SK-N-SH (cell line): ENCODE results near the gene HTR7. TPM values are rescaled to one million over a fixed set of nuclear protein-coding genes. Genes with fewer than 3 reads are reported as not detected.

Experiments used
- CTCF ChIA-PET: fragments of 300-600, 350-600 bp; formaldehyde crosslinking; extraction: SDS; loops from one replicate; lab custom pipeline; 2021; lab: Yijun Ruan, JAX
- POLR2A ChIA-PET: fragments of 350-600 bp; sonication (Branson Sonifier 250); formaldehyde crosslinking; extraction: SDS; loops from one replicate; lab custom pipeline; 2020; ENCODE audit warnings: antibody characterized with exemption, inconsistent platforms; lab: Yijun Ruan, JAX
- DNase-seq: peaks from one replicate; pipeline ENCODE4 v3.0.0; 2012
- H2AFZ ChIP-seq: fragments of 200-600 bp; sonication (generic); 2 replicates; pipeline ENCODE4 v1.8.1; 2016; ENCODE audit warnings: antibody characterized with exemption, mild to moderate bottlenecking, low read depth
- H3F3A ChIP-seq: fragments of 200-600 bp; sonication (generic); replicated peaks from 2 replicates; pipeline ENCODE3; 2016; ENCODE audit warnings: antibody characterized with exemption, mild to moderate bottlenecking; ENCODE audit not compliant: insufficient read depth
- H3K27ac ChIP-seq, 2 experiments: fragments of 200-500 bp in 1 of 2; fragments of 200-600 bp in 1 of 2; sonication (Bioruptor generic) in 1 of 2; sonication (generic), shearing (Covaris generic) in 1 of 2; 2 replicates each; pipeline versions ENCODE4 v1.5.1 to v1.6.1; 2014 to 2016; ENCODE audit warnings: low read depth in 2 of 2, inconsistent platforms in 1 of 2, low read length in 1 of 2, mild to moderate bottlenecking in 1 of 2, mixed read lengths in 1 of 2
- H3K27me3 ChIP-seq: fragments of 200-600 bp; sonication (generic), shearing (Covaris generic); 2 replicates; pipeline ENCODE4 v1.6.1; 2016; ENCODE audit warnings: mixed run types; ENCODE audit not compliant: insufficient read depth
- H3K36me3 ChIP-seq, 2 experiments: fragments of 200-500 bp in 1 of 2; fragments of 200-600 bp in 1 of 2; sonication (Bioruptor generic) in 1 of 2; sonication (generic) in 1 of 2; replicated peaks in 1 of 2; 2 replicates each; pipeline versions ENCODE3 to v1.5.1; 2014 to 2016; ENCODE audit warnings: low read length in 1 of 2, mild to moderate bottlenecking in 1 of 2; ENCODE audit not compliant: insufficient read depth in 2 of 2, control insufficient read depth in 1 of 2
- H3K4me1 ChIP-seq, 2 experiments: fragments of 200-500 bp in 1 of 2; fragments of 200-600 bp in 1 of 2; sonication (Bioruptor generic) in 1 of 2; sonication (generic), shearing (Covaris generic) in 1 of 2; 2 replicates each; pipeline versions ENCODE4 v1.5.1 to v1.6.1; 2014 to 2016; ENCODE audit warnings: low read depth in 1 of 2, low read length in 1 of 2, mixed run types in 1 of 2; ENCODE audit not compliant: insufficient read depth in 2 of 2, control insufficient read depth in 1 of 2
- H3K4me2 ChIP-seq: fragments of 200-600 bp; sonication (generic), shearing (Covaris generic); 2 replicates; pipeline ENCODE4 v1.6.1; 2017; ENCODE audit warnings: mixed run types
- H3K4me3 ChIP-seq, 2 experiments: fragments of 200-500 bp in 1 of 2; fragments of 200-600 bp in 1 of 2; sonication (Bioruptor generic) in 1 of 2; sonication (generic), shearing (Covaris generic) in 1 of 2; 2 replicates each; pipeline versions ENCODE4 v1.5.1 to v1.8.1; 2014 to 2016; ENCODE audit warnings: low read depth in 2 of 2, inconsistent platforms in 1 of 2, low read length in 1 of 2, mild to moderate bottlenecking in 1 of 2, mixed read lengths in 1 of 2, moderate library complexity in 1 of 2
- H3K79me2 ChIP-seq: fragments of 200-600 bp; sonication (generic); 2 replicates; pipeline ENCODE4 v1.8.1; 2017; ENCODE audit warnings: mild to moderate bottlenecking; ENCODE audit not compliant: insufficient read depth
- H3K9ac ChIP-seq: fragments of 200-600 bp; sonication (generic); 2 replicates; pipeline ENCODE4 v1.6.1; 2017; ENCODE audit warnings: mixed run types
- H3K9me2 ChIP-seq: fragments of 200-600 bp; sonication (generic); 2 replicates; pipeline ENCODE4 v1.6.1; 2017; ENCODE audit warnings: mixed run types
- H3K9me3 ChIP-seq: fragments of 200-600 bp; sonication (generic); 2 replicates; pipeline ENCODE4 v1.6.1; 2017; ENCODE audit warnings: mixed run types, mild to moderate bottlenecking, moderate library complexity
- H4K20me1 ChIP-seq: fragments of 200-600 bp; sonication (generic); 2 replicates; pipeline ENCODE4 v1.6.1; 2017; ENCODE audit warnings: mild to moderate bottlenecking, mixed run types; ENCODE audit not compliant: insufficient read depth
- CHD2 ChIP-seq: fragments of 150-350 bp; IDR thresholded peaks from 2 replicates; pipeline ENCODE4 v1.6.1; 2018; ENCODE audit warnings: low read length; ENCODE audit not compliant: partially characterized antibody
- CTCF ChIP-seq: fragments of 200-600 bp; sonication (generic); IDR thresholded peaks from 2 replicates; pipeline ENCODE4 v1.6.1; 2017; ENCODE audit warnings: antibody characterized with exemption, mild to moderate bottlenecking, moderate library complexity
- EZH2phosphoT487 ChIP-seq: fragments of 200-600 bp; sonication (generic); IDR thresholded peaks from 2 replicates; pipeline ENCODE4 v1.6.1; 2017; ENCODE audit warnings: low read depth, mixed run types, mild to moderate bottlenecking, antibody characterized with exemption, moderate library complexity, borderline replicate concordance
- FOXJ3 ChIP-seq: sonication (generic); formaldehyde crosslinking; IDR thresholded peaks from 2 replicates; pipeline ENCODE4 v1.5.1; 2020; ENCODE audit warnings: mild to moderate bottlenecking, missing genetic modification reagents
- FOXM1 ChIP-seq: IDR thresholded peaks from 2 replicates; pipeline ENCODE4 v1.4.0; 2012; ENCODE audit warnings: low read depth, mild to moderate bottlenecking
- GABPA ChIP-seq: IDR thresholded peaks from 2 replicates; pipeline ENCODE4 v1.4.0; 2012; ENCODE audit warnings: low read depth, mild to moderate bottlenecking
- GATA2 ChIP-seq: sonication (generic); formaldehyde crosslinking; IDR thresholded peaks from 2 replicates; pipeline ENCODE4 v1.5.0; 2020; ENCODE audit warnings: mild to moderate bottlenecking, missing genetic modification reagents
- IRF3 ChIP-seq: fragments of 150-350 bp; IDR thresholded peaks from 2 replicates; pipeline ENCODE4 v1.6.1; 2016; ENCODE audit warnings: mild to moderate bottlenecking, low read depth, low read length
- JUND ChIP-seq: IDR thresholded peaks from 2 replicates; pipeline ENCODE4 v1.4.0; 2012
- NFIC ChIP-seq: IDR thresholded peaks from 2 replicates; pipeline ENCODE4 v1.4.0; 2012; ENCODE audit warnings: borderline replicate concordance
- NRF1 ChIP-seq: IDR thresholded peaks from 2 replicates; pipeline ENCODE4 v1.6.1; 2012; ENCODE audit warnings: low read depth, mild to moderate bottlenecking, low read length
- POLR2AphosphoS5 ChIP-seq: IDR thresholded peaks from 2 replicates; pipeline ENCODE4 v1.6.1; 2012; ENCODE audit warnings: low read depth, low read length
- RXRA ChIP-seq: IDR thresholded peaks from 2 replicates; pipeline ENCODE4 v1.4.0; 2012; ENCODE audit warnings: low read depth, mild to moderate bottlenecking, borderline replicate concordance
- SIN3A ChIP-seq: IDR thresholded peaks from 2 replicates; pipeline ENCODE4 v1.6.1; 2012; ENCODE audit warnings: low read depth, mild to moderate bottlenecking, low read length, moderate library complexity, borderline replicate concordance
- TCF12 ChIP-seq: IDR thresholded peaks from 2 replicates; pipeline ENCODE4 v1.4.0; 2012
- USF1 ChIP-seq: IDR thresholded peaks from 2 replicates; pipeline ENCODE4 v1.4.0; 2012; ENCODE audit warnings: low read depth, borderline replicate concordance
- YY1 ChIP-seq: IDR thresholded peaks from 2 replicates; pipeline ENCODE4 v1.4.0; 2012; ENCODE audit warnings: low read depth, mild to moderate bottlenecking
- polyA plus RNA-seq, 3 experiments: library from polyadenylated mRNA; depleted of rRNA; stranded (reverse); fragments of >200 nt; gene quantifications; 2 replicates each; pipeline ENCODE4 v1.2.3, GENCODE V29; 2012
- TF ChIP-seq, protein P1 (sequence below): IDR thresholded peaks from 2 replicates; pipeline ENCODE4 v1.4.0; 2012; ENCODE audit warnings: low read depth, borderline replicate concordance

Gene HTR7
- polyA plus RNA-seq, 1 of the 3 experiments (the other 2 are of a cell fraction) = 0.16 TPM

DNA sequence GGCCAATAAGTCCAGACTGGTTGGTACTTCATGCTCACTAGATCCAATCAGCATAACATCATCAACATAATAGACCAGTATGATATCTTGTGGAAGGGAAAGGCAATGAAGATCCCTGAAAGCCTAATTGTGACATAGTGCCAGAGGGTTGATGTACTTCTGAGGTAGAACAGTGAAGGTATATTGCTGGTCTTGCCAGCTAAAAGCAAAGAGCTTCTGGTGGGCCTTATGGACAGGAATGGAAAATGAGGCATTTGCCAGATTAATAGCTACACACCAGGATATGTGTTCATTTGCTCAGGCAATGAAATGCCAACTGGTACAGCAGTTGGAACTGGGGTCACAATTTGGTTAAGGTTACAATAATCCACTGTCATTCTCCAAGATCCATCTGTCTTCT, 156.4 kb downstream of the HTR7 start:
- no peaks in the 10 kb centered on the region for H3K4me1 ChIP-seq
- no peaks in the 10 kb centered on the region for H3K27me3 ChIP-seq
- TF ChIP-seq CTCF (no peak), JUND (no peak), POLR2AphosphoS5 (no peak), IRF3 (no peak), GATA2 (CRISPR knock-in tag) (no peak), FOXJ3 (CRISPR knock-in tag) (no peak), NFIC (no peak), CHD2 (no peak), NRF1 (no peak), USF1 (no peak), YY1 (no peak), TCF12 (no peak), SIN3A (no peak), FOXM1 (no peak), EZH2phosphoT487 (no peak), RXRA (no peak), GABPA (no peak)
- TF ChIP-seq, protein P1, sequence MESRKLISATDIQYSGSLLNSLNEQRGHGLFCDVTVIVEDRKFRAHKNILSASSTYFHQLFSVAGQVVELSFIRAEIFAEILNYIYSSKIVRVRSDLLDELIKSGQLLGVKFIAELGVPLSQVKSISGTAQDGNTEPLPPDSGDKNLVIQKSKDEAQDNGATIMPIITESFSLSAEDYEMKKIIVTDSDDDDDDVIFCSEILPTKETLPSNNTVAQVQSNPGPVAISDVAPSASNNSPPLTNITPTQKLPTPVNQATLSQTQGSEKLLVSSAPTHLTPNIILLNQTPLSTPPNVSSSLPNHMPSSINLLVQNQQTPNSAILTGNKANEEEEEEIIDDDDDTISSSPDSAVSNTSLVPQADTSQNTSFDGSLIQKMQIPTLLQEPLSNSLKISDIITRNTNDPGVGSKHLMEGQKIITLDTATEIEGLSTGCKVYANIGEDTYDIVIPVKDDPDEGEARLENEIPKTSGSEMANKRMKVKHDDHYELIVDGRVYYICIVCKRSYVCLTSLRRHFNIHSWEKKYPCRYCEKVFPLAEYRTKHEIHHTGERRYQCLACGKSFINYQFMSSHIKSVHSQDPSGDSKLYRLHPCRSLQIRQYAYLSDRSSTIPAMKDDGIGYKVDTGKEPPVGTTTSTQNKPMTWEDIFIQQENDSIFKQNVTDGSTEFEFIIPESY = no peak
- no peak overlapping the region for H3K9ac ChIP-seq
- ChIA-PET CTCF (no interaction called here), POLR2A (no interaction called here)
- no peaks in the 10 kb centered on the region for H3K79me2 ChIP-seq
- no peaks in the 10 kb centered on the region for H3K9me2 ChIP-seq
- no peaks in the 10 kb centered on the region for H3K9me3 ChIP-seq
- no peaks in the 10 kb centered on the region for H3F3A ChIP-seq
- no peak overlapping the region for H3K4me3 ChIP-seq
- DNase-seq = no peak
- H3K27ac ChIP-seq = no peak overlapping the region
- no peak overlapping the region for H3K4me2 ChIP-seq
- no peaks in the 10 kb centered on the region for H3K36me3 ChIP-seq
- H4K20me1 ChIP-seq = no peaks in the 10 kb centered on the region
- H2AFZ ChIP-seq = no peak overlapping the region
